ENCODE results near the gene ACSM6.

DNA sequence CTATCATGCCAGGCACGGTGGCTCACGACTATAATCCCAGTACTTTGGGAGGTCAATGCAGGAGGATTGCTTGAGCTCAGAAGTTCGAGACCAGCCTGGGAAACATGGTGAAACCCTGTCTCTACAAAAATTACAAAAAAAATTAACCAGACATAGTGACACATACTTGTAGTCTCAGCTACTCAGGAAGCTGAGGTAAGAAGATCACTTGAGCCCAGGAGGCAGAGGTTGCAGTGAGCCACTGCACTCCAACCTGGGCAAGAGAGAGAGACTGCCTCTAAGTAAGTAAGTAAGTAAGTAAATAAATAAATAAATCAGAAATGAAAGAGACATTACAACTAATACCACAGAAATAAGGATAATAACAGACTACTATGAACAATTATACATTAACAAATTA is 60.6 kb downstream of the ACSM6 start:
- TF ChIP-seq, protein P1, sequence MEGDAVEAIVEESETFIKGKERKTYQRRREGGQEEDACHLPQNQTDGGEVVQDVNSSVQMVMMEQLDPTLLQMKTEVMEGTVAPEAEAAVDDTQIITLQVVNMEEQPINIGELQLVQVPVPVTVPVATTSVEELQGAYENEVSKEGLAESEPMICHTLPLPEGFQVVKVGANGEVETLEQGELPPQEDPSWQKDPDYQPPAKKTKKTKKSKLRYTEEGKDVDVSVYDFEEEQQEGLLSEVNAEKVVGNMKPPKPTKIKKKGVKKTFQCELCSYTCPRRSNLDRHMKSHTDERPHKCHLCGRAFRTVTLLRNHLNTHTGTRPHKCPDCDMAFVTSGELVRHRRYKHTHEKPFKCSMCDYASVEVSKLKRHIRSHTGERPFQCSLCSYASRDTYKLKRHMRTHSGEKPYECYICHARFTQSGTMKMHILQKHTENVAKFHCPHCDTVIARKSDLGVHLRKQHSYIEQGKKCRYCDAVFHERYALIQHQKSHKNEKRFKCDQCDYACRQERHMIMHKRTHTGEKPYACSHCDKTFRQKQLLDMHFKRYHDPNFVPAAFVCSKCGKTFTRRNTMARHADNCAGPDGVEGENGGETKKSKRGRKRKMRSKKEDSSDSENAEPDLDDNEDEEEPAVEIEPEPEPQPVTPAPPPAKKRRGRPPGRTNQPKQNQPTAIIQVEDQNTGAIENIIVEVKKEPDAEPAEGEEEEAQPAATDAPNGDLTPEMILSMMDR (IDR thresholded peaks at IDR 0.05 in 4 of 5, conservative IDR thresholded peaks at IDR 0.05 in 1 of 5): no peak
- no peak for TF ChIP-seq POLR2A (IDR thresholded peaks at IDR 0.05)
